ENCODE data around the gene PIMREG. TPM values are rescaled to one million over a fixed set of nuclear protein-coding genes. Genes with fewer than 3 reads are reported as not detected.
A peak's percentile ranks its signal among the peaks of the same experiment; 100 is the strongest.

The PIMREG gene
- total RNA-seq, 3 donors from 2014 or later, result 0.95 to 13.0 (median 3.2) TPM

DNA sequence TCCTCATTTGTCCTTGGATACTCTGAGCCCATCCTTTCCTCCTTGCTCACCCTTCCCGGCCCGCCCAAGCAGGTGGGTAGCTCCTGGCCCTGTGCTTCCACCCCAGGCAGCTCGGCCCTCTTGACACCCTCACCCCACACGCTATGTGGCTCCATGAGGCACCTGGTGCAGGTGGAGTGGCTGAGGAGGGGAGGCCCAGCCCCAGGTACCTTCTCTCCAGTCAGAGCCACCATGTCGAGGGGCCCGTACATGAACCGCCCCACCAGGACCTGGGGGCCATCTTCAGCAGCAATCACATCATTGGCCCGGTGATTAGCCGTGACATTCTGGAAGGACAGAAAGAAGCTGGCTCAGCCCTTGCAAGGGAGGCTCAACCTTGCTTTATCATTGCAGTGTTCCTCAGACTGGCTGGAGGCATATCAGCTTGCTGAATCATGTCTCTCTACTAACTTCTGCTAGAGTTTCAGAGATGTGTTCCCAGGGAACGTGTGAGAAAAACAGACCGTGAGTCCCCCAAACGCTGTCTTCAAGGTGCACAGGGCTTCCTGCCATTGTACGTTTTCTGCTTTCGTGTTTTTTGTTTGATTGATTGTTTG lies 20.3 kb downstream of the PIMREG start:
- DNase-seq, result peak in 1 of 3 donors; percentile 25
- Histone ChIP-seq H3K9me3 (no peaks in the 10 kb centered on the region), H3K4me3 (no peak overlapping the region), H3K4me1 (ENCODE audit: low read depth) (no peaks in the 10 kb centered on the region), H3K36me3 (ENCODE audit: low read depth) (no peaks in the 10 kb centered on the region)
- no peak for ATAC-seq
- intact Hi-C loops (cut with DNase I, micrococcal nuclease), result no loop called here
- TF ChIP-seq, protein P1, sequence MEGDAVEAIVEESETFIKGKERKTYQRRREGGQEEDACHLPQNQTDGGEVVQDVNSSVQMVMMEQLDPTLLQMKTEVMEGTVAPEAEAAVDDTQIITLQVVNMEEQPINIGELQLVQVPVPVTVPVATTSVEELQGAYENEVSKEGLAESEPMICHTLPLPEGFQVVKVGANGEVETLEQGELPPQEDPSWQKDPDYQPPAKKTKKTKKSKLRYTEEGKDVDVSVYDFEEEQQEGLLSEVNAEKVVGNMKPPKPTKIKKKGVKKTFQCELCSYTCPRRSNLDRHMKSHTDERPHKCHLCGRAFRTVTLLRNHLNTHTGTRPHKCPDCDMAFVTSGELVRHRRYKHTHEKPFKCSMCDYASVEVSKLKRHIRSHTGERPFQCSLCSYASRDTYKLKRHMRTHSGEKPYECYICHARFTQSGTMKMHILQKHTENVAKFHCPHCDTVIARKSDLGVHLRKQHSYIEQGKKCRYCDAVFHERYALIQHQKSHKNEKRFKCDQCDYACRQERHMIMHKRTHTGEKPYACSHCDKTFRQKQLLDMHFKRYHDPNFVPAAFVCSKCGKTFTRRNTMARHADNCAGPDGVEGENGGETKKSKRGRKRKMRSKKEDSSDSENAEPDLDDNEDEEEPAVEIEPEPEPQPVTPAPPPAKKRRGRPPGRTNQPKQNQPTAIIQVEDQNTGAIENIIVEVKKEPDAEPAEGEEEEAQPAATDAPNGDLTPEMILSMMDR (IDR thresholded peaks at IDR 0.05), result no peak

DNA sequence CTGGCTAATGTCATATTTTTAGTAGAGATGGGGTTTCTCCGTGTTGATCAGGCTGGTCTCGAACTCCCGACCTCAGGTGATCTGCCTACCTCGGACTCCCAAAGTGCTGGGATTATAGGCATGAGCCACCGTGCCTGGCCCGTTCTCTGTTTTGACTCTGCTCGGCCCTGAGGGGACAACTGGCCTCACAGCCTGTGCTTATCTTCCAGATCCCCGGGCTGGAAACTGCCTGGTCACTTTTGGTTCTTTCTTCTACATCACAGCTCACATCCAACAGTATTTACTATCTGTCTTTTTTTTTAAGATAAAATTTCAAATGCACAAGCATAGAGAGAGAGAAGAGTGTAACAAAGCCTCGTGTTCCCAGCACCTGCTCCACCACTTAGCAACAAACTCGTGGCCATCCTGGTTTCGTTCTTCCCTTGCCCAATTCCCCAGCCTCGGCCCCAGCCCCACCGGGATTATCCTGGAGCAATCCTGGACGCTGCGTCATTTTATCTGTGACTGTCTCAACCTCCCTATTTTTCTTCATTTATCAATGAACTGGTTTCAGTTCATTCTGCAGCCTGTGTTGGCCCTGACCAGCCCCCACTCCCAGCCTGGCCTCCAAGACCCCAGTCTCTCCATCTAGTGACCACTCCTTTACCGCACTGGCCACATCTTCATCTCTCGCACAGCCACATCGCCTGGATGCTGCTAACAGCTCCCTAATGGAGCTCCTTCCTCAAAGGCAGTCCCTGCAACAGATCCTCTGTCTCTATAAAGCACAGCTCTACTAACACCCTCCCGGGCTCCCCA lies 21.1 kb downstream of the PIMREG start:
- no peaks in the 10 kb centered on the region for H3K36me3 ChIP-seq (ENCODE audit: low read depth)
- H3K4me3 ChIP-seq, result no peak overlapping the region
- intact Hi-C loops (cut with DNase I, micrococcal nuclease), result no loop called here
- H3K4me1 ChIP-seq (ENCODE audit: low read depth), result no peaks in the 10 kb centered on the region
- DNase-seq (peak in 1 of 3 donors; percentile 20), ATAC-seq (no peak)
- H3K9me3 ChIP-seq, result no peaks in the 10 kb centered on the region
- TF ChIP-seq, protein P1 (IDR thresholded peaks at IDR 0.05), result no peak

DNA sequence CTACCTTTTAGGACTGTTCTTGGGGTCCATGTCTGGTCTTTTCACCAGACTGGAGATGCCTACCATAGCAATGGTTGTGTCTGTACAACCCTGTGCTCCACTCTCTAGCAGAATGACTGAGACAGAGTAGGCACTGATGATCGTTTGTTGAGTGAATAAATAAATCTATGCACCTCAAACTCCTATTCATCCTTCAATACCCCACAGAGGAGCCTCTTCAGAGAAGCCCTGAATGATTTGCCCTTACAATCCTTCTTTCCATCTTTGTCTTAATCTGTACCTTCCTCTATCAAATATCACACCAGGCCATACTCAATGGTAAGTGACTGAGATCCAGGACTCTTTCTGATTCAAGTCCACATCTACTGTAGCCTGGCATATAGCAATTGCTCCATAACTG lies 23.3 kb downstream of the PIMREG start:
- ATAC-seq (no peak), DNase-seq (no peak)
- Histone ChIP-seq H3K4me1 (ENCODE audit: low read depth) (no peaks in the 10 kb centered on the region), H3K36me3 (ENCODE audit: low read depth) (no peaks in the 10 kb centered on the region), H3K4me3 (no peak overlapping the region), H3K9me3 (no peaks in the 10 kb centered on the region)
- TF ChIP-seq, protein P1 (IDR thresholded peaks at IDR 0.05), result no peak
- intact Hi-C loops (cut with DNase I, micrococcal nuclease), result no loop called here

DNA sequence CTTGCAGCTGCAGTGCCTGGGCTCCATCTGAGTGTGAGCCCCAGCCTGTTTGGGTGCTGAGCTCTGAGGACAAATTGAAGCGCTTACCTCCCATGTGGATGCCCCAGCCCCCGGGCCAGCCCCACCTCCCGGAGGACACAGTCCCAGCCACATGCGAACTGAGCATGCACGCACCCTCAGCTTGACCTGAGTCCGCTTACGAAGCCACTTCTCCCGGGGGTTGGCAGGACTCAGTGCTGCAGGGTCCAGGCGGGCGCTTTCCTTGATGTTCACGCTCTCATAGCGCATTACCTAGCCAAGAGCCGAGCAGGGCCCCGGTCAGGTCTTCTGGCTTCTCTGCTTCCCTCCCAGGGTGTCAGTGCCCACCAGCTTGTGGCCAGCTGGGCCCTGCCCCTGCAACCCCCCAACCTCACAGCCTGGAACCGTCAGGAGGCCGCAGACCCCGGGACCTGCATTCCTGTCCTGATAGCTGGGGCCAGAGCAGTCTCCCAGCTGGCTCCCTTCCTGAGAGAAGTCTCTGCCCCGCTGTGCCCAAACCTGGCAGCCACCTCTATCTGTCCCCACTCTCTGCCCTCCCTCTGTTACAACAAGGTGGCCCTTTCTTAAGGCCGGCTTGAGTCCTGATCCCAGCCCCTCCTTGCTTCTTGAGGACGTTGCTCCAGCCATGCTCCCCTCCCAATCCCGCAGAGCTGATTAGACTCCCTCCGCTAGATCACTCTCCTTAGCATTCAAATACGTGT lies 24.0 kb downstream of the PIMREG start:
- Histone ChIP-seq H3K9me3 (no peaks in the 10 kb centered on the region), H3K4me1 (ENCODE audit: low read depth) (no peaks in the 10 kb centered on the region), H3K4me3 (no peak overlapping the region), H3K36me3 (ENCODE audit: low read depth) (no peaks in the 10 kb centered on the region)
- intact Hi-C loops (cut with DNase I, micrococcal nuclease), result no loop called here
- ATAC-seq (no peak), DNase-seq (no peak)
- TF ChIP-seq, protein P1 (IDR thresholded peaks at IDR 0.05), result no peak

DNA sequence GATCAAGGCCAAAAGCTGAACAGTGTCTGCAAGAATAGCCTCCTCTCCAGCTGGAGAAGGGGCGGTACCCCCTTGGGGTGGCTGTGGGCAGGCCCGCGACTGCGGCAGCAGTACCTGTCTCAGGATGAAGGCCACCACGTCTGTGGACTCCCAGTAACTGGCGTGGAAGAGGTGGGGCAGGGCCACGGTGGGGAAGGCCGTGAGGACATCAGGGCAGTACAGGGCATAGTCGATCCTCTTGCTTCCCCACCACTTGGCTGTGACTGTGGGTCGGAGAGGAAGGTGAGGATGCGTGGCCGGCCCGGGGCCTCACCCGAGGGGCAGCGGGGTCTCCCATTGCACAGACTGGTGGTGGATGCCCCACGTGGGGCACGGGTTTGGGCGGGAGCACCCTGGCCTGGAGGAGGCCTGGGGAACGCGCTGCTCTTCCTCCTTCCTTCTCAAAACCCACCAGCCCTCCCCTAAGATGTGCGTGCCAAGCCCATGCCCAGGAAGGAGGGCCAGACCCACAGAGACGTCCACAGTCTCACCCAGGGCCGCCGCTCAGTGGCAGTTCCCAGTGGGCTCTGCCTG lies 26.0 kb downstream of the PIMREG start:
- TF ChIP-seq, protein P1 (IDR thresholded peaks at IDR 0.05), result no peak
- intact Hi-C loops (cut with DNase I, micrococcal nuclease), result no loop called here
- Histone ChIP-seq H3K4me1 (ENCODE audit: low read depth) (no peaks in the 10 kb centered on the region), H3K4me3 (no peak overlapping the region), H3K9me3 (no peaks in the 10 kb centered on the region), H3K36me3 (ENCODE audit: low read depth) (no peaks in the 10 kb centered on the region)
- ATAC-seq, result no peak
- DNase-seq, result peak in 1 of 3 donors; percentile 31
